GM03348 (cell line): ENCODE results near the gene PILRA.
A peak's percentile ranks its signal among the peaks of the same experiment; 100 is the strongest.
"Not testable (repeated sequence)": the region's sequence is repeated elsewhere in the genome, so short reads cannot be mapped to it uniquely, and the experiment has no call there.

Experiments used
- DNase-seq: peaks from one replicate; pipeline ENCODE4 v3.0.0; 2012; ENCODE audit warnings: low spot score

The PILRA gene

GRCh38 chr7:100373261-100373831 lies at the start of gene PILRA:
Gene PILRA, plus strand, starts transcription at chr7:100373487. Its CDS starts 170 bp downstream, at chr7:100373657.
- DNase-seq = peak; percentile 58

- not testable (repeated sequence) for DNase-seq
Observed at GRCh38 chr7:100324194-100324593, 49.1 kb upstream of the PILRA start.

GRCh38 chr7:100325671-100326070 lies 47.6 kb upstream of the PILRA start:
- not testable (repeated sequence) for DNase-seq

- not testable (repeated sequence) for DNase-seq
Observed at GRCh38 chr7:100326914-100327313, 46.4 kb upstream of the PILRA start.

GRCh38 chr7:100335566-100336466 lies 37.5 kb upstream of the PILRA start:
- DNase-seq = peak; percentile 90

GRCh38 chr7:100338083-100338696 lies 35.1 kb upstream of the PILRA start:
- DNase-seq = not testable (repeated sequence)

GRCh38 chr7:100341286-100341685 lies 32.0 kb upstream of the PILRA start:
- DNase-seq = not testable (repeated sequence)

- DNase-seq = no peak
Observed at GRCh38 chr7:100342765-100343164, 30.5 kb upstream of the PILRA start.

- DNase-seq = not testable (repeated sequence)
Observed at GRCh38 chr7:100344124-100344559, 29.1 kb upstream of the PILRA start.

GRCh38 chr7:100344560-100345287 lies 28.6 kb upstream of the PILRA start:
- DNase-seq = not testable (repeated sequence)

- DNase-seq = not testable (repeated sequence)
Observed at GRCh38 chr7:100345288-100345672, 28.0 kb upstream of the PILRA start.

GRCh38 chr7:100346921-100347320 lies 26.4 kb upstream of the PILRA start:
- no peak for DNase-seq

GRCh38 chr7:100348805-100349204 lies 24.5 kb upstream of the PILRA start:
- no peak for DNase-seq

GRCh38 chr7:100349757-100350156 lies 23.5 kb upstream of the PILRA start:
- no peak for DNase-seq

GRCh38 chr7:100351657-100352058 lies 21.6 kb upstream of the PILRA start:
- DNase-seq = no peak

- not testable (repeated sequence) for DNase-seq
Observed at GRCh38 chr7:100352230-100352781, 21.0 kb upstream of the PILRA start.

- no peak for DNase-seq
Observed at GRCh38 chr7:100352984-100353684, 20.2 kb upstream of the PILRA start.

- no peak for DNase-seq
Observed at GRCh38 chr7:100353685-100354330, 19.5 kb upstream of the PILRA start.

GRCh38 chr7:100356416-100357068 lies 16.7 kb upstream of the PILRA start:
- DNase-seq = no peak

- no peak for DNase-seq
Observed at GRCh38 chr7:100357131-100357561, 16.1 kb upstream of the PILRA start.
